Ovary (tissue), 3 donors: Measurements from ENCODE around the gene QRICH2.

ENCODE experiments used
- EP300 ChIP-seq: sonication (generic); formaldehyde crosslinking; IDR thresholded peaks from one replicate; pipeline ENCODE4 v1.6.1; 2017; ENCODE audit warnings: antibody characterized with exemption
- TF ChIP-seq, protein P1 (sequence below), 3 donors: fragments of 450-650 bp in 2 of 3; fragments of 200-600 bp in 1 of 3; IDR thresholded peaks; one replicate each; pipeline versions ENCODE4 v1.5.1 to v1.8.0; 2016 to 2022; ENCODE audit warnings: antibody characterized with exemption in 3 of 3, mild to moderate bottlenecking in 1 of 3
- donor health status: DM: no; HTN: no; CAD: no.

DNA sequence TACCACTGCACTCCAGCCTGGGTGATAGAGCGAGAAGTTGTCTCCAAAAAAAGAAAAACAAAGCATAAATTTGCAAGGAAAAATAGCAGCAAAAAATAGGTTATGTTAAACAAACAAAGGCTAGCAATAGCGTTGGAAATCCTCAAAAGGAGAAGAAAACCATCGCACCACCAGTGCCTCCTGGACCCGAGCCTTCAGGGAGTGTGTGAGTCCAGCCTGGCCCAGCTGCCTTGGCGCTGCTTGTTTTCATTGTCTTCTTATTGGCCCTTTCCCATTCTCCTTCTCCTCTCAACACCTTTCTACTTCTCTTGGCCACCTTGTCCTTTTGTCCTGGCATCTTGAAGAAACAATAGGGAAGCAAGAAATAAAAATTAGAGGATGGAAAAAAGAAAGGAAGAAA is 47.4 kb downstream of the QRICH2 start:
- TF ChIP-seq, protein P1, sequence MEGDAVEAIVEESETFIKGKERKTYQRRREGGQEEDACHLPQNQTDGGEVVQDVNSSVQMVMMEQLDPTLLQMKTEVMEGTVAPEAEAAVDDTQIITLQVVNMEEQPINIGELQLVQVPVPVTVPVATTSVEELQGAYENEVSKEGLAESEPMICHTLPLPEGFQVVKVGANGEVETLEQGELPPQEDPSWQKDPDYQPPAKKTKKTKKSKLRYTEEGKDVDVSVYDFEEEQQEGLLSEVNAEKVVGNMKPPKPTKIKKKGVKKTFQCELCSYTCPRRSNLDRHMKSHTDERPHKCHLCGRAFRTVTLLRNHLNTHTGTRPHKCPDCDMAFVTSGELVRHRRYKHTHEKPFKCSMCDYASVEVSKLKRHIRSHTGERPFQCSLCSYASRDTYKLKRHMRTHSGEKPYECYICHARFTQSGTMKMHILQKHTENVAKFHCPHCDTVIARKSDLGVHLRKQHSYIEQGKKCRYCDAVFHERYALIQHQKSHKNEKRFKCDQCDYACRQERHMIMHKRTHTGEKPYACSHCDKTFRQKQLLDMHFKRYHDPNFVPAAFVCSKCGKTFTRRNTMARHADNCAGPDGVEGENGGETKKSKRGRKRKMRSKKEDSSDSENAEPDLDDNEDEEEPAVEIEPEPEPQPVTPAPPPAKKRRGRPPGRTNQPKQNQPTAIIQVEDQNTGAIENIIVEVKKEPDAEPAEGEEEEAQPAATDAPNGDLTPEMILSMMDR (IDR thresholded peaks at IDR 0.05), result no peak
- no peak for TF ChIP-seq EP300
